ENCODE measurements around the gene LYZL2. TPM values are rescaled to one million over a fixed set of nuclear protein-coding genes. Genes with fewer than 3 reads are reported as not detected.

LYZL2 gene
- total RNA-seq, 4 donors from 2014 or later = not detected

- peaks cover 0 to 6% (median 4%) of the 10 kb centered on the region in 4 donors for H3K4me1 ChIP-seq
- intact Hi-C loops (cut with DNase I) = loop anchor here (1.0 to 5.0 kb wide), 3 partner anchors 59 to 200 kb away; no protein-coding TSS in a partner anchor
- no peaks in the 10 kb centered on the region for H3K27me3 ChIP-seq
- H3K27ac ChIP-seq (replicated peaks in 1 of 4) = no peak overlapping the region
- no peak for DNase-seq (ENCODE audit: extremely low spot score)
- H3K9me3 ChIP-seq = no peaks in the 10 kb centered on the region
- H3K36me3 ChIP-seq = no peaks in the 10 kb centered on the region
- 2% methylated on average over 5 of the region's 5 CpGs for WGBS
- TF ChIP-seq POLR2A (IDR thresholded peaks at IDR 0.05; ENCODE audit: low read depth) (no peak), EP300 (IDR thresholded peaks at IDR 0.05) (no peak), CTCF (IDR thresholded peaks at IDR 0.05) (peak; percentile 75 to 90 (median 75)), POLR2AphosphoS5 (IDR thresholded peaks at IDR 0.05) (no peak)
- no peak overlapping the region for H3K4me3 ChIP-seq
These were observed 38.3 kb downstream of the LYZL2 start for GRCh38 chr10:30591249-30591670.

- WGBS = 82% methylated on average over 7 of the region's 7 CpGs
- no peak for TF ChIP-seq POLR2A (IDR thresholded peaks at IDR 0.05; ENCODE audit: low read depth)
- no peak for TF ChIP-seq EP300 (IDR thresholded peaks at IDR 0.05)
- no peak for TF ChIP-seq POLR2AphosphoS5 (IDR thresholded peaks at IDR 0.05)
- TF ChIP-seq CTCF (IDR thresholded peaks at IDR 0.05) = no peak
- no peak for DNase-seq (ENCODE audit: extremely low spot score)
- peaks cover 0 to 8% (median 4%) of the 10 kb centered on the region in 4 donors for H3K4me1 ChIP-seq
- no peaks in the 10 kb centered on the region for H3K36me3 ChIP-seq
- H3K4me3 ChIP-seq = no peak overlapping the region
- H3K27ac ChIP-seq (replicated peaks in 1 of 4) = no peak overlapping the region
- no peaks in the 10 kb centered on the region for H3K27me3 ChIP-seq
- H3K9me3 ChIP-seq = no peaks in the 10 kb centered on the region
- intact Hi-C loops (cut with DNase I) = no loop called here
These were observed 40.1 kb downstream of the LYZL2 start for GRCh38 chr10:30589441-30589840.

- Histone ChIP-seq H3K4me3 (no peak overlapping the region), H3K9me3 (no peaks in the 10 kb centered on the region), H3K4me1 (peaks cover 14 to 22% (median 21%) of the 10 kb centered on the region in 4 donors), H3K27ac (replicated peaks in 1 of 4) (no peak overlapping the region), H3K27me3 (no peaks in the 10 kb centered on the region), H3K36me3 (no peaks in the 10 kb centered on the region)
- intact Hi-C loops (cut with DNase I) = no loop called here
- 61% methylated on average over 8 of the region's 8 CpGs for WGBS
- TF ChIP-seq EP300 (IDR thresholded peaks at IDR 0.05) (no peak), CTCF (IDR thresholded peaks at IDR 0.05) (no peak), POLR2AphosphoS5 (IDR thresholded peaks at IDR 0.05) (no peak), POLR2A (IDR thresholded peaks at IDR 0.05; ENCODE audit: low read depth) (no peak)
- DNase-seq (ENCODE audit: extremely low spot score) = no peak
These were observed 42.0 kb downstream of the LYZL2 start for GRCh38 chr10:30587522-30588031.

GRCh38 chr10:30586828-30587227 lies 42.7 kb downstream of the LYZL2 start:
- H3K27ac ChIP-seq (replicated peaks in 1 of 4) = no peak overlapping the region
- no peak overlapping the region for H3K4me3 ChIP-seq
- no peaks in the 10 kb centered on the region for H3K9me3 ChIP-seq
- H3K27me3 ChIP-seq = no peaks in the 10 kb centered on the region
- DNase-seq (ENCODE audit: extremely low spot score) = no peak
- intact Hi-C loops (cut with DNase I) = no loop called here
- 100% methylated on average over 2 of the region's 2 CpGs for WGBS
- H3K36me3 ChIP-seq = no peaks in the 10 kb centered on the region
- H3K4me1 ChIP-seq = peaks cover 20 to 22% (median 21%) of the 10 kb centered on the region in 4 donors
- TF ChIP-seq EP300 (IDR thresholded peaks at IDR 0.05) (no peak), CTCF (IDR thresholded peaks at IDR 0.05) (no peak), POLR2A (IDR thresholded peaks at IDR 0.05; ENCODE audit: low read depth) (no peak), POLR2AphosphoS5 (IDR thresholded peaks at IDR 0.05) (no peak)
